GM10266 (cell line): ENCODE data around the gene OARD1.

Experiments
- DNase-seq: peaks from one replicate; pipeline ENCODE4 v3.0.0; 2012; ENCODE audit errors: extremely low spot score
- CTCF ChIP-seq: IDR thresholded peaks from 2 replicates; pipeline ENCODE4 v1.5.1; 2012; ENCODE audit warnings: mild to moderate bottlenecking, low read depth; ENCODE audit not compliant: control insufficient read depth, insufficient read depth; ENCODE audit errors: missing control alignments

OARD1 gene

DNA sequence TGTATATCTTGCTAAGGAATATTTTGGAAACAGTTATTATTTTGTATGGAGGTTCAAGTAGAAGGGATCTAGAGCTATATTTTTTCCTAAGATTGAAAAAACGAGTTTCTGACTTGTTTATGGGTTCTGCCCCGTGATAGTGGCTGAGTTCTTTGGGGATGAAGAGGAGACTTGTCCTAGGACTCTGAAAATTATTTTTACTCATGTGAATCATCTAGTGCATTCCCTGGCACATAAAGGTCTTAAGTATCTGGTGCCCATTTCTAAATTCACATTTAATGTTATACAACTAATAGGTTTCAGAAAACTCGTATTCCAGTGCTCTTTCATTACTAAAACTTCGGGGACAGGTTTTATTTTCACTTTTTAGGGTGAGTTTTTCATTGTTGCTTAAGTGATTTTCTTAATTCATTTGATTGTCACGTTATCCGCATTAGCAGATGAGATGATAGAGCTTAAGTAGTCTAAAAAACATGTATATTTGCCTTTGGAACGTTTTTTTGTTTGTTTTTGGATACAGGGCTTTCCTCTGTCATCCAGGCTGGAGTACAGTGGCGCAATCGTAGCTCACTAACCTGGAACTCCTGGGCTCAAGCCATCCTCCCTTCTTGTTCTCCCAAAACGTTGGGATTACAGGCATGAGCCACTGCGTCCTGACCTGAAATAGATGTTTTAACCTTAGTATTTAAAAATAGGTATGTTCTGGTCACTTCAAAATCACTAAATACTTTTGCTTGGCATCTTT is 2.7 kb upstream of the OARD1 start:
- no peak for TF ChIP-seq CTCF
- no peak for DNase-seq

GRCh38 chr6:41073968-41074691 is 2.0 kb upstream of the OARD1 start:
- TF ChIP-seq CTCF, result no peak
- DNase-seq, result peak; percentile 18

GRCh38 chr6:41073203-41073967 is 1.2 kb upstream of the OARD1 start:
- peak; percentile 12 for TF ChIP-seq CTCF
- peak; percentile 78 for DNase-seq

DNA sequence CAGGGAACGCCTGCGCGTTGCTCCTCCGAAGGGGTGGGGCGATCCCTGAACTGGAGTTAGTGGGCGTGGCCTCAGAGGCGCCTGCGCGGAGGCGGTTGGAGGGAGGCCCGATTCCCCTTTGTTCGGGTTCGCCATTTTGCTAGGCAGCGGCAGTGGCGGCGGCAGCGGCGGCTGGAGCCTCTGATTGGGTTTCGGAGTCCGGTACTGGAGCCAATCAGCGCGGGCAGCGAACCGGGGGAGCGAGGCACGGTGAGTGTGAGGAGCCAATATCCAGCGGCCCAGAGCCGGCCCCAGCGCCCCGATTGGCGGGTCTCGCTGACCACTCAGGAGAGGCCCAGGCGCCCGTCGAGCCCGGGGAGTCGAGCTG is 663 bp upstream of the OARD1 start, which contains the start of gene NFYA:
Gene NFYA, plus strand, starts transcription at position 139 of the 367 bp plus-strand sequence. CDS start 6,116 bp downstream, outside the sequence.
- peak; percentile 97 for DNase-seq
- TF ChIP-seq CTCF, result no peak

GRCh38 chr6:41071501-41071922 is 644 bp downstream of the OARD1 start:
- DNase-seq, result no peak
- TF ChIP-seq CTCF, result peak; percentile 17

DNA sequence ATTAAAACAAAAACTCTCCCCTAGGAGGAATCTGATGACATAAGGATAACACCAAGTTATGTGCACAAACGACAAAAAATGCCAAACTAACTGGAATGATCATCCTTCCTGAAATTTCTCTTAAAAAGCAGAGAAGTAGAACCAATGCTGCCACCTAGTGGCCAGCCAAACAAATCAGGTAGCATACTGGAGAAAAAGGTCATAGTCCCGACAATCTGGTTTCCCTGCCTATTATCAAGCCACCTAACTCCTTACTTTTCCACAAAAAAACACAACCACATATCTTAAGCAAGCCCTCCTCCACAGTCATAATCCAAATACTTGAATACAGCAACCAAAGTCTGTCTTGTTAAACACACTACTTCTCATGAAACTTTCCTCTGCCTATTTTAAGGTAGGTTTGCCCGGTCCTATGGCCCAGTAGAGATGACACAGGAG is 5.3 kb downstream of the OARD1 start:
- TF ChIP-seq CTCF, result peak; percentile 84

More for the DNA sequence above, 5.3 kb downstream of the OARD1 start:
- peak; percentile 30 for DNase-seq
